Testis (tissue), 2 donors: ENCODE measurements around the gene BPTF.

Experiments
- POLR2A ChIP-seq: fragments of 450-650 bp; IDR thresholded peaks from one replicate; pipeline ENCODE4 v1.6.1; 2017; ENCODE audit warnings: antibody characterized with exemption, mild to moderate bottlenecking, moderate library complexity
- TF ChIP-seq, protein P1 (sequence below), 3 experiments: fragments of 450-650 bp in 2 of 3; fragments of 200-600 bp in 1 of 3; sonication (generic) in 1 of 3; IDR thresholded peaks; one replicate each; pipeline ENCODE4 v1.5.1; 2016 to 2019; ENCODE audit warnings: antibody characterized with exemption in 3 of 3, mild to moderate bottlenecking in 2 of 3, moderate library complexity in 1 of 3

DNA sequence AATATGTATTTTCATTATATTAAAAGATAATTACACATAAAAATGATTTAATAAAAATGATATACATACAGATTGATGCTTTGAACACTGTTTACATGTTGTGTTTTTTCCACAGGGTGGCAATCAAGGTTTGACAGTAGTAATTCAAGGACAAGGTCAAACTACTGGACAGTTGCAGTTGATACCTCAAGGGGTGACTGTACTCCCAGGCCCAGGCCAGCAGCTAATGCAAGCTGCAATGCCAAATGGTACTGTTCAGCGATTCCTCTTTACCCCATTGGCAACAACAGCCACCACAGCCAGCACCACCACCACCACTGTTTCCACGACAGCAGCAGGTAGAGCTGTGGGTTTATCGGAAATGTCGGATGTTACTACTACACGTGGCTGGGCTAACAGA is 118.7 kb downstream of the BPTF start:
- TF ChIP-seq, protein P1, sequence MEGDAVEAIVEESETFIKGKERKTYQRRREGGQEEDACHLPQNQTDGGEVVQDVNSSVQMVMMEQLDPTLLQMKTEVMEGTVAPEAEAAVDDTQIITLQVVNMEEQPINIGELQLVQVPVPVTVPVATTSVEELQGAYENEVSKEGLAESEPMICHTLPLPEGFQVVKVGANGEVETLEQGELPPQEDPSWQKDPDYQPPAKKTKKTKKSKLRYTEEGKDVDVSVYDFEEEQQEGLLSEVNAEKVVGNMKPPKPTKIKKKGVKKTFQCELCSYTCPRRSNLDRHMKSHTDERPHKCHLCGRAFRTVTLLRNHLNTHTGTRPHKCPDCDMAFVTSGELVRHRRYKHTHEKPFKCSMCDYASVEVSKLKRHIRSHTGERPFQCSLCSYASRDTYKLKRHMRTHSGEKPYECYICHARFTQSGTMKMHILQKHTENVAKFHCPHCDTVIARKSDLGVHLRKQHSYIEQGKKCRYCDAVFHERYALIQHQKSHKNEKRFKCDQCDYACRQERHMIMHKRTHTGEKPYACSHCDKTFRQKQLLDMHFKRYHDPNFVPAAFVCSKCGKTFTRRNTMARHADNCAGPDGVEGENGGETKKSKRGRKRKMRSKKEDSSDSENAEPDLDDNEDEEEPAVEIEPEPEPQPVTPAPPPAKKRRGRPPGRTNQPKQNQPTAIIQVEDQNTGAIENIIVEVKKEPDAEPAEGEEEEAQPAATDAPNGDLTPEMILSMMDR (IDR thresholded peaks at IDR 0.05) = no peak
- no peak for TF ChIP-seq POLR2A
